ENCODE data around the gene FARSB. TPM values are rescaled to one million over a fixed set of nuclear protein-coding genes. Genes with fewer than 3 reads are reported as not detected.

Gene FARSB
- total and polyA plus RNA-seq, 2 donors (not counting 3 experiments of a cell fraction or from before 2014, with no cell fraction given): 12.7 to 29.4 TPM

GRCh38 chr2:222683805-222684204, 27.9 kb upstream of the FARSB start:
- POLR2A ChIA-PET: no interaction called here
- CTCF ChIA-PET: no interaction called here
- no peak overlapping the region for H3K4me2 ChIP-seq (ENCODE audit: insufficient read depth, low read length)
- no peak overlapping the region for H3K4me3 ChIP-seq (replicated peaks in 1 of 3; ENCODE audit: insufficient read depth in 1 of 3, low read depth in 1 of 3, low read length in 3 of 3)
- H3K9me1 ChIP-seq (replicated peaks; ENCODE audit: control insufficient read depth, extremely low read depth, insufficient read depth, low read length): no peaks in the 10 kb centered on the region
- no TSS peak for BruUV-seq (replicated peaks)
- DNase-seq (ENCODE audit: low read depth, low spot score) (no peak), FAIRE-seq (no peak)
- no peak overlapping the region for H2AFZ ChIP-seq (ENCODE audit: low read depth, low read length)
- peaks cover 7% of the 10 kb centered on the region for H3K4me1 ChIP-seq (ENCODE audit: control insufficient read depth, extremely low read depth, insufficient read depth, low read length)
- H3K79me2 ChIP-seq (ENCODE audit: control insufficient read depth, insufficient read depth, low read length): no peaks in the 10 kb centered on the region
- H3K27me3 ChIP-seq (ENCODE audit: control insufficient read depth in 2 of 2, insufficient read depth in 2 of 2, low read length in 2 of 2): peaks cover 19% of the 10 kb centered on the region in 2 experiments
- dilution Hi-C loops (cut with MboI; ENCODE audit: extremely low pct_ligation_motif_present, low sequenced_read_pairs) (no loop called here), intact Hi-C loops (cut with micrococcal nuclease) (no loop called here)
- no peaks in the 10 kb centered on the region for H4K20me1 ChIP-seq (replicated peaks; ENCODE audit: control insufficient read depth, extremely low read depth, insufficient read depth, low read length)
- TF ChIP-seq GATA2 (IDR thresholded peaks at IDR 0.05; ENCODE audit: insufficient read depth, insufficient read length, low read depth, low read length) (no peak), EZH2 (IDR thresholded peaks at IDR 0.05; ENCODE audit: borderline replicate concordance, low read depth, low read length, severe bottlenecking) (no peak), FOS (IDR thresholded peaks at IDR 0.05; ENCODE audit: borderline replicate concordance, insufficient read depth, low read length) (no peak), POLR2A (IDR thresholded peaks at IDR 0.05; ENCODE audit: low read depth, low read length) (no peak), POLR2AphosphoS5 (IDR thresholded peaks at IDR 0.05; ENCODE audit: insufficient read depth, low read depth, low read length) (no peak), JUN (IDR thresholded peaks at IDR 0.05; ENCODE audit: borderline replicate concordance, insufficient read depth, insufficient read length, low read depth) (no peak), MYC (IDR thresholded peaks at IDR 0.05; ENCODE audit: low read depth, low read length) (no peak)
- TF ChIP-seq, protein P1, sequence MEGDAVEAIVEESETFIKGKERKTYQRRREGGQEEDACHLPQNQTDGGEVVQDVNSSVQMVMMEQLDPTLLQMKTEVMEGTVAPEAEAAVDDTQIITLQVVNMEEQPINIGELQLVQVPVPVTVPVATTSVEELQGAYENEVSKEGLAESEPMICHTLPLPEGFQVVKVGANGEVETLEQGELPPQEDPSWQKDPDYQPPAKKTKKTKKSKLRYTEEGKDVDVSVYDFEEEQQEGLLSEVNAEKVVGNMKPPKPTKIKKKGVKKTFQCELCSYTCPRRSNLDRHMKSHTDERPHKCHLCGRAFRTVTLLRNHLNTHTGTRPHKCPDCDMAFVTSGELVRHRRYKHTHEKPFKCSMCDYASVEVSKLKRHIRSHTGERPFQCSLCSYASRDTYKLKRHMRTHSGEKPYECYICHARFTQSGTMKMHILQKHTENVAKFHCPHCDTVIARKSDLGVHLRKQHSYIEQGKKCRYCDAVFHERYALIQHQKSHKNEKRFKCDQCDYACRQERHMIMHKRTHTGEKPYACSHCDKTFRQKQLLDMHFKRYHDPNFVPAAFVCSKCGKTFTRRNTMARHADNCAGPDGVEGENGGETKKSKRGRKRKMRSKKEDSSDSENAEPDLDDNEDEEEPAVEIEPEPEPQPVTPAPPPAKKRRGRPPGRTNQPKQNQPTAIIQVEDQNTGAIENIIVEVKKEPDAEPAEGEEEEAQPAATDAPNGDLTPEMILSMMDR (IDR thresholded peaks at IDR 0.05; ENCODE audit: extremely low read depth in 1 of 2, insufficient read depth in 1 of 2, low read depth in 1 of 2, low read length in 2 of 2): no peak
- TF ChIP-seq, protein P2, sequence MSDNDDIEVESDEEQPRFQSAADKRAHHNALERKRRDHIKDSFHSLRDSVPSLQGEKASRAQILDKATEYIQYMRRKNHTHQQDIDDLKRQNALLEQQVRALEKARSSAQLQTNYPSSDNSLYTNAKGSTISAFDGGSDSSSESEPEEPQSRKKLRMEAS (IDR thresholded peaks at IDR 0.05; ENCODE audit: insufficient read depth, insufficient read length): no peak
- H3K9ac ChIP-seq (replicated peaks; ENCODE audit: extremely low read depth, insufficient read depth, low read length): no peak overlapping the region
- H3K27ac ChIP-seq (ENCODE audit: insufficient read depth, low read depth, low read length): no peak overlapping the region
- no peaks in the 10 kb centered on the region for H3K9me3 ChIP-seq (replicated peaks; ENCODE audit: control insufficient read depth, insufficient read depth, low read length)
- H3K36me3 ChIP-seq (ENCODE audit: control insufficient read depth in 2 of 2, extremely low read depth in 1 of 2, insufficient read depth in 2 of 2, low read length in 2 of 2): no peaks in the 10 kb centered on the region

Measured in endothelial cell of umbilical vein (primary cell).